Fibroblast of pulmonary artery (primary cell): ENCODE results near the gene MYRF.

ENCODE experiments used
- DNase-seq: peaks from one replicate; pipeline ENCODE4 v3.0.0-alpha.2; 2010; ENCODE audit warnings: low read depth
- H3K4me3 ChIP-seq: replicated peaks from 2 replicates; pipeline ENCODE4 v1.5.1; 2011; ENCODE audit warnings: low read depth, mild to moderate bottlenecking, control low read depth, low read length, moderate library complexity
- TF ChIP-seq, protein P1 (sequence below): IDR thresholded peaks from 2 replicates; pipeline ENCODE4 v1.5.1; 2011; ENCODE audit warnings: mild to moderate bottlenecking, control low read depth, low read length, inconsistent platforms; ENCODE audit errors: missing control alignments

MYRF gene

DNA sequence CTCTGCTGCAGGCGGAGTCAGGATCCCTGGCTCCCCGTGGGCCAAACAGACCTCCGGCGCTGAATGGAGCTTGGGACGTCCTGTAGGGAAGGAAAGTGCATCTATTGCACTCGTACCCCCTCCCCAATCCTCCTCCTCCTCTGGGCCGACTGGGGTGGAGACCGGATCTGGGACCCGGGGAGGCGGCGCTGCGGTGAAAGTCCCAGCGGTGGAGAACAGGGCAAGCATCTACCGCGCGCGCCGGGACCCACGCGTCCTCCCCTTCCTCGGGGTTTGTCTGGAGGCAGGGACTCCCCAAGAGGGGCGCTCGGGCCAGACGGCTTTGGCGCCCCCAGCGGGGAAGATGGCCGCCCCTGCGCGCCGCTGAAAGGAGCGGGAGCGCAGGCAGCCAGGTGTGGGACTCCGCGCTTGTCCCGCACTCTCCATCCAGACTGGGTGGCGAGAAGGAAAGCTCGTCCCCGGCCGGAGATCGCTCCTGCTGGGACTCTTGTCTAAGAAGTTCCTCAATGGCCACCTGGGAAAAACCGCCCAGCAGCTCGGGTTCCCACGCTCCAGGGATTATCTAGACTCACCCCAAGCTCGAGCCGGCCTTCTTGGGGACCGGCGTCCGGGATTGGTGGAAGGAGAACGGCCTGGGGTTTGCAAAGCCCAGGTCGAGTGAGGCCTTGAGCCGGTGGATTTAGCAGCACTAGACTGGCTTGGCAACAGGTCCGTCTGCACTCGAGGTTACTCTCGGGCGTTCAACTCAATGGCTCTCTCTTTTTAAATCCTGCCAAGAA, 76.4 kb downstream of the MYRF start:
- H3K4me3 ChIP-seq = peak overlapping the region; percentile 94
- TF ChIP-seq, protein P1, sequence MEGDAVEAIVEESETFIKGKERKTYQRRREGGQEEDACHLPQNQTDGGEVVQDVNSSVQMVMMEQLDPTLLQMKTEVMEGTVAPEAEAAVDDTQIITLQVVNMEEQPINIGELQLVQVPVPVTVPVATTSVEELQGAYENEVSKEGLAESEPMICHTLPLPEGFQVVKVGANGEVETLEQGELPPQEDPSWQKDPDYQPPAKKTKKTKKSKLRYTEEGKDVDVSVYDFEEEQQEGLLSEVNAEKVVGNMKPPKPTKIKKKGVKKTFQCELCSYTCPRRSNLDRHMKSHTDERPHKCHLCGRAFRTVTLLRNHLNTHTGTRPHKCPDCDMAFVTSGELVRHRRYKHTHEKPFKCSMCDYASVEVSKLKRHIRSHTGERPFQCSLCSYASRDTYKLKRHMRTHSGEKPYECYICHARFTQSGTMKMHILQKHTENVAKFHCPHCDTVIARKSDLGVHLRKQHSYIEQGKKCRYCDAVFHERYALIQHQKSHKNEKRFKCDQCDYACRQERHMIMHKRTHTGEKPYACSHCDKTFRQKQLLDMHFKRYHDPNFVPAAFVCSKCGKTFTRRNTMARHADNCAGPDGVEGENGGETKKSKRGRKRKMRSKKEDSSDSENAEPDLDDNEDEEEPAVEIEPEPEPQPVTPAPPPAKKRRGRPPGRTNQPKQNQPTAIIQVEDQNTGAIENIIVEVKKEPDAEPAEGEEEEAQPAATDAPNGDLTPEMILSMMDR = peak; percentile 30
- DNase-seq = peak; percentile 37

DNA sequence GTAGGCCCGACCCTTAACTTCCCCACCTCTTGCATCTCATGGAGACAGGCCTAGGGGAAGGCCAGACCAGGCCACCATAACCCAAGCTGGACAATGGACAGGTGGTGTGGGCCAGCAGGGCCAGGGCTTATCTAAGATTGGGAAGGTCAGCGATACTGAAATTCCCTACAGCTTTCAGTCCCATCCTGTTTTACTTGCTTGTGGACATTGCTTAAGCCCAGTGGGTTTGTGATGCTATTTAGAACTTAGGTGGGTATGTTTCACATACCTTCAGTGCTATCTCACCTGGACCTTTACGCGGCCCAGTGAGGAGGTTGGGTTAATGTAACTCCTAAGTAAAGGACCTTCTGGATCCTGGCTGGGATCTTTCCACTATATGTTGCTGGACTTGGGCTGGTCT, 77.4 kb downstream of the MYRF start:
- H3K4me3 ChIP-seq = peak overlapping the region; percentile 94
- TF ChIP-seq, protein P1 = no peak
- no peak for DNase-seq

DNA sequence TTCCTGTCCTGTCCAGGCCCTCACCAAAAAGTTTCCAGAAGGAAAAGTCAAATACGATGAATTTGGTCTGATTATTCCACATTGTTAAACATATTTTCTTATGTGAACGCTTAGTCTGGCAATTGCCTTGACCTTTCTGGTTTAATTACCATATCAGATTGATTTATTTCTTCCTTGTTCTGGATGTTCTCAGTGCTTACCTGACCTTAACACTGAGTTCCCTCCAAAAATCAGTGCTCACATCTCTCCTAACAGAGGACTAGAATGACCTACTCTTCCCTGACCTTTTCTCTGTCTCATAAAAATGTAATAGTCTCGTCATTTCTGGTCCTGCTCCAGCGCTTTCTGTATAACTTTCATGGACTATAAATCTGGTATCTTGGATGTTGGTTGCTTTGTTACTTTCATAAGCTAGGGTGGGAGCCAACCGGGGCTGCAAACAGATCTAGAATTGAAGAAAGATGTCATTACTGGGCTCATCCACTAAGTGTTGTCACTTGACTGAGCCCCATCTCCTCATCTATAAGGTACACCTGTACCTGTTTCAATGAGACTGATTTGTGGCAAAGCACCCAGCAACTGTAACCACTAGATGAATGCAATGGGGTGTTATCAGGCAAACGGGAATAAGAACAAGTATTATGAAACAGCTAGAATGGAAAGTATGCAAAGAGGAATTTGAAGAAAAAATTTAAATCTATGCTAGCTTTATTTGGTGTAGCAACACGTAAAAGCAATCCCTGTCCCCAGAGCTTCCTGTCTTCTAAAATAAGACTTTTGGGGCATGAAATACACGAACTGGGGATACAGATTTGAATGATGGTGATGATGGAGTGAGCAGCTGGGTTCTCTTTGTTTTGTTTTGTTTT, 78.0 kb downstream of the MYRF start:
- peak; percentile 56 for DNase-seq
- peak overlapping the region; percentile 94 for H3K4me3 ChIP-seq
- TF ChIP-seq, protein P1 = no peak

DNA sequence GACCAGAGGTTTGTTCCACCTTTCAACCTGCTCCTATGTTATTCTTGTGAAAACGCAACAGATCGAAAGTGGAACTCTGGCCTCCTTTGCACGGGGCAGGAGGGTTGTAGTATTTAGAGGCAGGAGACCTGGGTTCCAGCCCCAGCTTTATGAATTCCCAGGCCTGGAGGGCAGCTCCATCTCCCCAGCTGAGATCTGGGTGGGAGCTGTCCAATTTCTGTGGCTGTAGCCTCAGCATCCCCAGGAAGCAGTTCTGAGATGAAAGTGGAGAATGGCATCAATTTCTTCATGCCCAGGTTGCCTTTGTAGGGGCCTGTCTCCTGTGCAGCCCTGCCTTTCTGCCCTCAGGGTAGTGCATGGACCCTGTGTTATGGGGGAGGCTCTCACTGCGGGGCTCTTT, 79.8 kb downstream of the MYRF start:
- TF ChIP-seq, protein P1 = no peak
- H3K4me3 ChIP-seq = no peak overlapping the region

DNA sequence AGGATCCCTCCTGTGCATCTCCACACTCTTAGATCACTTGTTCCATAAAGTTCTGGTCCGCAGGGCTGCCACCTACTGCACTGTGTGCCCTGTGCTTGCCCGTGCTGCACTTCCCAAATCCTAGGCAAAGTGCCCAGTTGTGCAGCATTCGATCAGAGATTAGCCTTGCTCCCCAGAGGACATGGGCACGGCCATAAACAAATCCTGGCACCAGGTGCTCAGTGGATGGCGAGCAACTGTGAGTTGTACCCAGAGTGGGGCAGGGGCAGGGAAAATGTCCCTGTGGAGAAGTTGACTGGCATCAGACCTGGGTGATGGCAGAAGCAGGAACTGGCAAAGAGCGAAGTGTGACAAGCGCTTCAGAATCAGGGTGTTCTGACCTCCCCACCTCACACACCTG, 80.3 kb downstream of the MYRF start:
- DNase-seq = no peak
- H3K4me3 ChIP-seq = no peak overlapping the region
- TF ChIP-seq, protein P1 = no peak

More for the DNA sequence above, 79.8 kb downstream of the MYRF start:
- DNase-seq = no peak

DNA sequence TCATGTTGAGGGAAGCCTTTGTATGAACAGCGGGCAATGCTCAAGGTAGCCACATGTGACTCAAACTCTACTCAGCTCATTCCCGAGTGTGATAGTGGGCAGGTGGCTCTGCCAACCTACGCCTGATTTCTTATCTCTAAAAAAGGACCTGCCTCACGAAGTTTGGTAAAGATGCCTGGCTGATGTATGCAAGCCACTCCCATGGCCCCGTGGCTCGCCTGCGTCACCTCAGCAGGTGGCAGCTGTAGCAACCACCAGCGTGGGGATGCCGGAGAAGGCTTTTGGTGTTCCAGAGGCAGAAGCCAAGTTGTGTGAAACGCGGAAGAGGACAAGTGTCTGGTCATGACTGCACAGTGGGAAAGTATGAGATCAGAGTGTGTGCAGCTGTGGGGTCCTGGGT, 81.0 kb downstream of the MYRF start:
- DNase-seq = no peak
- no peak overlapping the region for H3K4me3 ChIP-seq
- TF ChIP-seq, protein P1 = no peak
